Brain microvascular endothelial cell (primary cell): ENCODE measurements around the gene CEACAM7.

Experiments used
- DNase-seq: peaks from one replicate; pipeline ENCODE4 v3.0.0-alpha.2; 2020
- H3K27ac ChIP-seq: fragments of 250-450 bp; sonication (Bioruptor Pico); 2 replicates; pipeline ENCODE4 v1.5.1; 2020; ENCODE audit warnings: mild to moderate bottlenecking, moderate library complexity
- H3K27me3 ChIP-seq: fragments of 250-450 bp; sonication (Bioruptor Pico); replicated peaks from 2 replicates; pipeline ENCODE4 v1.5.1; 2020; ENCODE audit warnings: mild to moderate bottlenecking
- H3K36me3 ChIP-seq: fragments of 250-450 bp; sonication (Bioruptor Pico); replicated peaks from 2 replicates; pipeline ENCODE4 v1.5.1; 2020; ENCODE audit warnings: mild to moderate bottlenecking
- H3K4me3 ChIP-seq: 2 replicates; pipeline ENCODE4 v1.5.1; 2011; ENCODE audit warnings: low read depth, mild to moderate bottlenecking, control low read depth, low read length, moderate library complexity
- in situ Hi-C: cut with HindIII; loops from 2 replicates; pipeline ENCODE4 v1.10.0; 2017; ENCODE audit warnings: low sequenced_read_pairs, low pct_ligation_motif_present
- TF ChIP-seq, protein P1 (sequence below): IDR thresholded peaks from 2 replicates; pipeline ENCODE4 v1.5.1; 2011; ENCODE audit warnings: low read depth, mild to moderate bottlenecking, moderate library complexity, low read length, control low read depth, inconsistent platforms; ENCODE audit errors: missing control alignments

Gene CEACAM7

DNA sequence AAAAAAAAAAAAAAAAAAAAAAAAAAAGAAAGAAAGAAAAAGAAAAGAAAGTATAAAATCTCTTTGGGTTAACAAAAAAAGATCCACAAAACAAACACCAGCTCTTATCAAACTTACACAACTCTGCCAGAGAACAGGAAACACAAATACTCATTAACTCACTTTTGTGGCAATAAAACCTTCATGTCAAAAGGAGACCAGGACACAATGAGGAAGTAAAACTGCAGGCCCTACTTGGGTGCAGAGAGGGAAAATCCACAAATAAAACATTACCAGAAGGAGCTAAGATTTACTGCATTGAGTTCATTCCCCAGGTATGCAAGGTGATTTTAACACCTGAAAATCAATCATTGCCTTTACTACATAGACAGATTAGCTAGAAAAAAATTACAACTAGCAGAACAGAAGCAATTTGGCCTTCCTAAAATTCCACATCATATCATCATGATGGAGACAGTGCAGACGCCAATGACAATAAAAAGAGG is 10.7 kb upstream of the CEACAM7 start:
- no peak for DNase-seq
- in situ Hi-C loops: no loop called here
- no peaks in the 10 kb centered on the region for H3K27me3 ChIP-seq
- H3K27ac ChIP-seq: no peak overlapping the region
- no peaks in the 10 kb centered on the region for H3K36me3 ChIP-seq
- no peak overlapping the region for H3K4me3 ChIP-seq
- TF ChIP-seq, protein P1, sequence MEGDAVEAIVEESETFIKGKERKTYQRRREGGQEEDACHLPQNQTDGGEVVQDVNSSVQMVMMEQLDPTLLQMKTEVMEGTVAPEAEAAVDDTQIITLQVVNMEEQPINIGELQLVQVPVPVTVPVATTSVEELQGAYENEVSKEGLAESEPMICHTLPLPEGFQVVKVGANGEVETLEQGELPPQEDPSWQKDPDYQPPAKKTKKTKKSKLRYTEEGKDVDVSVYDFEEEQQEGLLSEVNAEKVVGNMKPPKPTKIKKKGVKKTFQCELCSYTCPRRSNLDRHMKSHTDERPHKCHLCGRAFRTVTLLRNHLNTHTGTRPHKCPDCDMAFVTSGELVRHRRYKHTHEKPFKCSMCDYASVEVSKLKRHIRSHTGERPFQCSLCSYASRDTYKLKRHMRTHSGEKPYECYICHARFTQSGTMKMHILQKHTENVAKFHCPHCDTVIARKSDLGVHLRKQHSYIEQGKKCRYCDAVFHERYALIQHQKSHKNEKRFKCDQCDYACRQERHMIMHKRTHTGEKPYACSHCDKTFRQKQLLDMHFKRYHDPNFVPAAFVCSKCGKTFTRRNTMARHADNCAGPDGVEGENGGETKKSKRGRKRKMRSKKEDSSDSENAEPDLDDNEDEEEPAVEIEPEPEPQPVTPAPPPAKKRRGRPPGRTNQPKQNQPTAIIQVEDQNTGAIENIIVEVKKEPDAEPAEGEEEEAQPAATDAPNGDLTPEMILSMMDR: no peak

GRCh38 chr19:41697198-41697855 is 9.3 kb upstream of the CEACAM7 start:
- Histone ChIP-seq H3K27ac (no peak overlapping the region), H3K27me3 (no peaks in the 10 kb centered on the region), H3K36me3 (no peaks in the 10 kb centered on the region), H3K4me3 (no peak overlapping the region)
- TF ChIP-seq, protein P1: no peak
- no peak for DNase-seq
- in situ Hi-C loops: no loop called here

GRCh38 chr19:41696402-41697197 is 8.5 kb upstream of the CEACAM7 start:
- Histone ChIP-seq H3K27ac (no peak overlapping the region), H3K4me3 (no peak overlapping the region), H3K36me3 (no peaks in the 10 kb centered on the region), H3K27me3 (no peaks in the 10 kb centered on the region)
- in situ Hi-C loops: no loop called here
- TF ChIP-seq, protein P1: no peak
- DNase-seq: no peak

- no peaks in the 10 kb centered on the region for H3K27me3 ChIP-seq
- DNase-seq: no peak
Measured at GRCh38 chr19:41695745-41696144, 7.7 kb upstream of the CEACAM7 start.

GRCh38 chr19:41694831-41695635 is 7.0 kb upstream of the CEACAM7 start:
- H3K27me3 ChIP-seq: no peaks in the 10 kb centered on the region
- DNase-seq: no peak
- no peaks in the 10 kb centered on the region for H3K36me3 ChIP-seq
- no peak overlapping the region for H3K27ac ChIP-seq
- no peak overlapping the region for H3K4me3 ChIP-seq
- TF ChIP-seq, protein P1: no peak
- in situ Hi-C loops: no loop called here

More at GRCh38 chr19:41695745-41696144, 7.7 kb upstream of the CEACAM7 start:
- H3K36me3 ChIP-seq: no peaks in the 10 kb centered on the region
- in situ Hi-C loops: no loop called here
- H3K27ac ChIP-seq: no peak overlapping the region
- no peak overlapping the region for H3K4me3 ChIP-seq
- TF ChIP-seq, protein P1: no peak
